SJCRH30 (cell line): ENCODE measurements around the gene SMIM11. TPM values are rescaled to one million over a fixed set of nuclear protein-coding genes. Genes with fewer than 3 reads are reported as not detected.

Experiments
- DNase-seq, 2 experiments: peaks; one replicate each; pipeline ENCODE4 v3.0.0-alpha.2; 2015 to 2020
- H3K27ac ChIP-seq: fragments of 250-450 bp; sonication (Bioruptor Pico); 2 replicates; pipeline ENCODE4 v1.5.1; 2020; ENCODE audit warnings: mild to moderate bottlenecking, moderate library complexity
- H3K27me3 ChIP-seq: fragments of 250-450 bp; sonication (Bioruptor Pico); 2 replicates; pipeline ENCODE4 v1.5.1; 2020; ENCODE audit warnings: mild to moderate bottlenecking, moderate library complexity
- H3K36me3 ChIP-seq: fragments of 250-450 bp; sonication (Bioruptor Pico); 2 replicates; pipeline ENCODE4 v1.5.1; 2020; ENCODE audit warnings: mild to moderate bottlenecking, moderate library complexity
- H3K4me1 ChIP-seq: fragments of 250-450 bp; sonication (Bioruptor Pico); 2 replicates; pipeline ENCODE4 v1.5.1; 2020; ENCODE audit warnings: mild to moderate bottlenecking, moderate library complexity
- H3K4me3 ChIP-seq: fragments of 250-450 bp; sonication (Bioruptor Pico); 2 replicates; pipeline ENCODE4 v1.5.1; 2020; ENCODE audit warnings: mild to moderate bottlenecking, moderate library complexity
- H3K9me3 ChIP-seq: fragments of 250-450 bp; sonication (Bioruptor Pico); replicated peaks from 2 replicates; pipeline ENCODE4 v1.5.1; 2020; ENCODE audit warnings: mild to moderate bottlenecking, moderate library complexity
- total RNA-seq: library from RNA; depleted of rRNA; stranded (reverse); fragments of >200 nt; shearing (Covaris generic); gene quantifications from 2 replicates; pipeline ENCODE4 v1.2.3, GENCODE V29; 2014

SMIM11 gene
- total RNA-seq, 1 experiment from 2014 or later = 36.8 TPM

DNA sequence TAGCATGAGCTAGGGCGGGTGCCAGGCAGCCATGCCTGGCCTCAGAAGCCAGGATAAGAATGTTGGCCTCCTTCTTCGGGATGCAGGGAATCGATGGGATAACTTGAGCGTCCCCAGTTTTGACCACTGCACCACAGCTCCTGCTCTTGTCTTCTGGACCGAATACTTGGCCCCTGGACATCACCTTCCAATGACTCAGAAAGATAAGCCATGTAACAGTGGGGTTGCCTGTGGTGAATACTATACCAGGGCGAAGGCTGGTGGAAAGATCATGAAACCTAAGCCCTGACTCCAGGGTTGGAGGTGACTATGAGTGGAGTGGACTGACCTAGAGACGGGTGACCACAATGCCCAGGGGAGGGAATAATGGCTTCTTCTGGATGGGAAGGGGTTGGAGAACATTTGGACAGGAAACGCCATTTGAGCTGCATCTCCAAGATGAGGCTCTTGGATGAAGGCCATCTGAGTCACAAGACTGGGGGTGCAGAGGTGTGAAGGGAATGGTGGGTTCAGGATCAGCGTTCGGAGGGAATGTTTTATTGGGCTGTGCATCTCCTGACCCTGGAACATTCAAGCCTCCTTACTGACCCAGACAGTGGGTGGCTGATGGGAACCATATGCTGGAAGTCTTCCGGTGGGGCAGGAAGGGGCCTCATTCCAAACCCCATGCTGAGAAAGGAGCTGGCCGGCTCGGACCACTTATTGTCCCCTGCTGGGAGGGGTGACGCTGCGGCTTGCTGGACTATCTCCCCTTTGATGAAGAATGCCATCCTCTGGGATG, 30.0 kb upstream of the SMIM11 start:
- no peaks in the 10 kb centered on the region for H3K4me1 ChIP-seq
- no peaks in the 10 kb centered on the region for H3K9me3 ChIP-seq
- H3K36me3 ChIP-seq = no peaks in the 10 kb centered on the region
- no peaks in the 10 kb centered on the region for H3K27me3 ChIP-seq
- no peak overlapping the region for H3K4me3 ChIP-seq
- no peak overlapping the region for H3K27ac ChIP-seq
- no peak for DNase-seq

DNA sequence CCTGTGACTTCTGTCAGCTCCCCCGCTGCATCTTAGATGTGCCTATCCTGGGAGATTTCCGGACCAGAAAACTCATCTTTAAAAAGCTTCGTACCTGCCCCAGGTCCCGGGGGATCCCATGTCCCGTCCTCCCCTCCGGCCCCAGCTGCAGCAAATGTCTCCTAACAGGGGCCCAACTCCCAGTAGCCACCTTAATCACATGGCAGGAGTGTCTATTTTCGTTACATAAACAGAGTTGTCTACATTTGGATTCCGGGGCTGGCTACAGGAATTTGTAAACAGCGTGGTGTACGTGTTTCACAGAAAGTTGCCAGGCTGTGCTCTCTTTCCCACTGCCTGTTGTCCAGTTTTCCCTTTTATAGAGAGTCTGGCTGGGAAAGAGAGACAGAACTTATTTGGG, 29.4 kb upstream of the SMIM11 start:
- Histone ChIP-seq H3K9me3 (no peaks in the 10 kb centered on the region), H3K27me3 (no peaks in the 10 kb centered on the region), H3K36me3 (no peaks in the 10 kb centered on the region), H3K4me3 (no peak overlapping the region), H3K4me1 (no peaks in the 10 kb centered on the region), H3K27ac (no peak overlapping the region)
- no peak for DNase-seq

GRCh38 chr21:34348890-34349519, 26.3 kb upstream of the SMIM11 start:
- H3K9me3 ChIP-seq = no peaks in the 10 kb centered on the region
- H3K36me3 ChIP-seq = no peaks in the 10 kb centered on the region
- H3K4me3 ChIP-seq = no peak overlapping the region
- no peaks in the 10 kb centered on the region for H3K4me1 ChIP-seq
- no peak overlapping the region for H3K27ac ChIP-seq
- H3K27me3 ChIP-seq = no peaks in the 10 kb centered on the region
- no peak for DNase-seq

DNA sequence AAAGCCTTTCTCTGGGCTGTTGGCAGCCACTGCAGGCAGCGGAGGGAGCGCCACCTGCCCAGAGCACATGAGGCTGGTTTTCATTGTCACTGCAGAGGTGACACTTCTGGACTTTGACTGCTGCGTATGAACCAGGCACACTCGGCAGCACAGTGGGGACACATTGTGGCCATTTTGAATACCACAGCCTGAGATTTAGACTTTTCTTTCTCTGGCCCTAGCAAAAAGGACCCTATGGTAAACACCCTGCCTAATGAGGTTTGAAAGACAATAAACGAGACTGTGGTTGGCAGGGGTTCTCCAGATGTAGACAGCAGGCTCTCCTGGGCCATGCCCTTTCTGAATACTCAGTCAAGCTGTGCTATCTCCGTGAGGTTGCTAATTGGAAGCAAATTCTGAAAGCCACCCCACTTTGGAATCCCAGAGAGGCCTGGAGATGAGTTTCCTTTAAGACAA, 23.5 kb upstream of the SMIM11 start:
- H3K4me1 ChIP-seq = no peaks in the 10 kb centered on the region
- no peak overlapping the region for H3K27ac ChIP-seq
- DNase-seq = peak; percentile 22 to 59
- H3K9me3 ChIP-seq = no peaks in the 10 kb centered on the region
- H3K4me3 ChIP-seq = no peak overlapping the region
- H3K36me3 ChIP-seq = no peaks in the 10 kb centered on the region
- no peaks in the 10 kb centered on the region for H3K27me3 ChIP-seq

- DNase-seq = no peak
- Histone ChIP-seq H3K4me1 (no peaks in the 10 kb centered on the region), H3K36me3 (no peaks in the 10 kb centered on the region), H3K27me3 (no peaks in the 10 kb centered on the region), H3K9me3 (no peaks in the 10 kb centered on the region), H3K4me3 (no peak overlapping the region), H3K27ac (no peak overlapping the region)
These were observed 22.8 kb upstream of the SMIM11 start for GRCh38 chr21:34352556-34352955.

DNA sequence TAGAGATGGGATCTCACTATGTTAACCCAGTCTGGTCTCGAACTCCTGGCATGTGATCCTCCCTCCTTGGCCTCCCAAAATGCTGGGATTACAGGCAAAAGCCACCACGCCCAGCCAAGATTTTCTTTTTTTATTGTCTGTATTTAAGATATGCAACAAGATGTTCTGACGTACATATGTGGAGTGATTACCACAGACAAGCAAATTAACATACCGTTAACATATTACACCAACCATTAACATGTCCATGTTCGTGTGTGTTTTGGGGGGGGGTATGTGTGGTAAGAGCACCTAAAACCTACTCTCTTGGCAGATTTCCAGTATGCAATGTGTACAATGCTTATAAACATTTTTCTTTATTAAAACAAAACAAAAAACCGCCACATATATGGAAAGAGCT, 22.1 kb upstream of the SMIM11 start:
- DNase-seq = no peak
- H3K36me3 ChIP-seq = no peaks in the 10 kb centered on the region
- H3K4me3 ChIP-seq = no peak overlapping the region
- H3K4me1 ChIP-seq = no peaks in the 10 kb centered on the region
- no peaks in the 10 kb centered on the region for H3K27me3 ChIP-seq
- H3K27ac ChIP-seq = no peak overlapping the region
- no peaks in the 10 kb centered on the region; the same call in 1 of the 2 replicates for H3K9me3 ChIP-seq

DNA sequence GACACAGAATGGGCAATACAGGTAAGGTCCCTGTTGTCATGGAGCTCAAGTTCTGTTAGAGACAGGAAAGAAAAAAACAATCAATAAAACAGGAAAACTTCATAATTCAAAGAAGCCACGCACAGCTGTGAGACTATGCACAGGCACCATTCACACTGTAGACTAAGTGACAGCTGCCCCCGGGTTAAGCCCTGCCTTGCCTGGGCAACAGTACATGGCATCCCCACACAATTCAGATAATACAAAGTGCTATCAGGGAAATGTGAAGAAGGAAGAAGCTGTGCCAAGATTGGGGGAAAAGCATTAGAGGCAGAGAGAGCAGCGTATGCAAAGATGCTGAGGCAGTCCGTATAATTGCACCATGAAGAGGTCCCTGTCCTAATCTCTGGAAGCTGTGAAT, 20.5 kb upstream of the SMIM11 start:
- Histone ChIP-seq H3K4me3 (no peak overlapping the region), H3K27ac (no peak overlapping the region), H3K36me3 (no peaks in the 10 kb centered on the region), H3K4me1 (no peaks in the 10 kb centered on the region), H3K9me3 (no peaks in the 10 kb centered on the region; the same call in 1 of the 2 replicates), H3K27me3 (no peaks in the 10 kb centered on the region)
- no peak for DNase-seq

DNA sequence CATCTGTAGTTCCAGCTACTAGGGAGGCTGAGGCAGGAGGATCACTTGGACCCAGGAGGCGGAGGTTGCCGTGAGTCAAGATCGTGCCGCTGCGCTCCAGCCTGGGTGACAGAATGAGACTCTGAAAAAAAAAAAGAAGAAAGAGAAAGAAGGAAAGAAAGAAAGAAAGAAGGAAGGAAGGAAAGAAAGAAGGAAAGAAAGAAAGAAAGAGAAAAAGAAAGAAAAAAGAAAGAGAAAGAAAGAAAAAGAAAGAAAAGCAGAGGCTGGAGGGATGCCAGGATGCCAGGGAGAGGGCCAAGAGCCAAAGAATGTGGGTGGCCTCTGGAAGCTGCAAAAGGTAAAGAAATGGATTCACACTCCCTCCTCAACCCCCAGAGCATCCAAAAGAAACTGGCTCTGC, 19.7 kb upstream of the SMIM11 start:
- H3K36me3 ChIP-seq = no peaks in the 10 kb centered on the region
- H3K4me1 ChIP-seq = no peaks in the 10 kb centered on the region
- H3K4me3 ChIP-seq = no peak overlapping the region
- DNase-seq = no peak
- H3K27me3 ChIP-seq = no peaks in the 10 kb centered on the region; the same call in 1 of the 2 replicates
- no peaks in the 10 kb centered on the region; the same call in 1 of the 2 replicates for H3K9me3 ChIP-seq
- H3K27ac ChIP-seq = no peak overlapping the region

- Histone ChIP-seq H3K27ac (no peak overlapping the region), H3K36me3 (no peaks in the 10 kb centered on the region), H3K4me1 (no peaks in the 10 kb centered on the region), H3K9me3 (no peaks in the 10 kb centered on the region; the same call in 1 of the 2 replicates), H3K4me3 (no peak overlapping the region), H3K27me3 (no peaks in the 10 kb centered on the region; the same call in 1 of the 2 replicates)
- no peak for DNase-seq
These were observed 17.4 kb upstream of the SMIM11 start for GRCh38 chr21:34357889-34358288.

DNA sequence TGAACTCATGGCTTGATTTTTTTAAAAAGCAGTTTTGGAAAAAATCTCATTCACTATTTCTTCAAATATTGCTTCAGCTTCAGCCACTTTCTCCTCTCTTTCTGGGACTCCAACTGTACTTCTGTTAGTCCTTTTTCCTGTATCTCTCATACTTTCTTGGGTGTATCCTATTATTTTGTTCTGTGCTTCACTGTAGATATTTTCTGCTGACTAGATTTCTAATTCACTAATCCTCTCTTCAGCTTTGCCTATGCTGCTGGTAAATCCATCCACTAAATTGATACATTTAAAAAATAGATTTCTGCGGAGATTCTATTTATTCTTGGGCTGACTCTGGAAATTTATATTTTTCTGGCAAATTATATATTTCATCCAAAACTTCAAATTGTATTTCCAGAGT, 16.4 kb upstream of the SMIM11 start:
- no peak overlapping the region for H3K4me3 ChIP-seq
- no peak overlapping the region for H3K27ac ChIP-seq
- H3K36me3 ChIP-seq = no peaks in the 10 kb centered on the region
- H3K4me1 ChIP-seq = no peaks in the 10 kb centered on the region
- H3K27me3 ChIP-seq = no peaks in the 10 kb centered on the region; the same call in 1 of the 2 replicates
- no peaks in the 10 kb centered on the region; the same call in 1 of the 2 replicates for H3K9me3 ChIP-seq
- DNase-seq = no peak

DNA sequence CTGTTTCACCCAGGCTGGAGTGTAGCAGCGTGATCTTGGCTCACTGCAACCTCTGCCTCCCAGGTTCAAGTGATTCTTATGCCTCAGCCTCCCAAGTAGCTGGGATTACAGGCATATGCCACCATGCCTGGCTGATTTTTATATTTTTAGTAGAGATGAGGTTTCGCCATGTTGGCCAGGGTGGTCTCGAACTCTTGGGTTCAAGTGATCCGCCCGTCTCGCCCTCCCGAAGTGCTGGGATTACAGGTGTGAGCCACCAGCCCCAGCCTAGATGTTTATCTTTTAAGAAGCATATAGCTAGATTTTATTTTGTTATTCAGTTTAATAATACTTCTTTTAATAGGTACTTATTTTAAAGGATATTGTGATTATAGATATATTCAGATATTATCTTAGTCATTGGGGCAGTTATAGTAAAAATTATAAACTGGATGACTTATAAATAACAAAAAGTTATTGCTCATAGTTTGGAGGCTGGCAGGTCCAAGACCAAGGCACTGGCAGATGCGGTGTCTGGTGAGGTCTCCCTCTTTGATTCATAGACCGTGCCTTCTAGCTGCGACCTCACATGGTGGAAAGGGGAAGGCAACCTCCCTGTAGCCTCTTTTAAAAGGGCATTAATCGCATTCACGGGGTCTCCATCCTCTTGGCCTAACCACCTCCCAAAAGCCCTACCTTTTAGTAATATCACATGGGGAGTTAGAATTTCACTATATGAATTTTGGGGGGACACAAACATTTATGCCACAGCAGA, 14.6 kb upstream of the SMIM11 start:
- Histone ChIP-seq H3K27ac (no peak overlapping the region), H3K4me1 (no peaks in the 10 kb centered on the region), H3K36me3 (no peaks in the 10 kb centered on the region), H3K9me3 (no peaks in the 10 kb centered on the region; the same call in 1 of the 2 replicates), H3K4me3 (no peak overlapping the region), H3K27me3 (no peaks in the 10 kb centered on the region; the same call in 1 of the 2 replicates)
- no peak for DNase-seq

GRCh38 chr21:34362136-34362444, 13.2 kb upstream of the SMIM11 start:
- Histone ChIP-seq H3K4me3 (no peak overlapping the region), H3K27me3 (no peaks in the 10 kb centered on the region; the same call in 1 of the 2 replicates), H3K4me1 (no peaks in the 10 kb centered on the region), H3K36me3 (no peaks in the 10 kb centered on the region), H3K27ac (no peak overlapping the region), H3K9me3 (no peaks in the 10 kb centered on the region; the same call in 1 of the 2 replicates)
- no peak for DNase-seq

DNA sequence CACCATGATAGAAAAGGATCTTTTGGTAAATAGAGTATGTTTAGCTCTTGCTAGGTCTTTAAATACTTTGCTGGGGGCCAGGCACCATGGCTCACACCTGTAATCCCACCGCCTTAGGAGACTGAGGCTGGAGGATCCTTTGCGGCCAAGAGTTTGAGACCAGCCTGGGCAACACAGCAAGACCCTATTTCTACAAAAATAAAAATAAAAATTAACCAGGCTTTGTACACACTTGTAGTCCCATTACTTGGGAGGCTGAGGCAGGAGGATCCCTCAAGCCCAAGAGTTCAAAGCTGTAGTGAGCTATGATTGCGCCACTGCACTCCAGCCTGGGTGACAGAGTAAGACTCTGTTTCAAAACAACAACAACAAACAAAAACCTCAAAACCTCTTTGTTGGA, 12.6 kb upstream of the SMIM11 start:
- no peak for DNase-seq
- Histone ChIP-seq H3K4me3 (no peak overlapping the region), H3K36me3 (no peaks in the 10 kb centered on the region), H3K9me3 (no peaks in the 10 kb centered on the region; the same call in 1 of the 2 replicates), H3K27ac (no peak overlapping the region), H3K27me3 (no peaks in the 10 kb centered on the region; the same call in 1 of the 2 replicates), H3K4me1 (no peaks in the 10 kb centered on the region)

DNA sequence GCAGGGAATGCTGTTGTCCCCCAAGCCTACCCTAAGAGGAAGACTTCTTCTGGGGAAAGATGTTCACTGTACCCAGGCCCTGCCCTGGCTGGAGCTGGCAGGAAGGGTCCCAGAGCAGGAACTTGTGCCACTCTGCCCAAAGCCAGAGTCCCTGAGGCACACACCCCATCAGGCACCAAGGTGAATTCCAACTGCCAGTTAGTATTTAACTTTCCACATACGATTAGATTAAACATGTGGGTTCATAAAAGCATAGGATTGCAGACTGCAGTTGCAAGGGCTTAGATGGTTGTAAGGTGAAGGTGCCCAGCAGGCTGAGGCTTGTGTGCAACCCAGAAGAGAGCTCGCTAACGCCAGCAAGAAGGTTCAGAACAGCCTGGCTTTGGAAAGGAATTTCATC, 11.6 kb upstream of the SMIM11 start, which contains the start of gene KCNE2:
KCNE2 (plus strand) TSS at position 274 of the 400 bp plus-strand sequence. CDS start 6,473 bp downstream, outside the sequence.
- no peaks in the 10 kb centered on the region for H3K36me3 ChIP-seq
- DNase-seq = no peak
- no peaks in the 10 kb centered on the region for H3K4me1 ChIP-seq
- H3K9me3 ChIP-seq = no peaks in the 10 kb centered on the region
- no peak within 1 kb of the TSS for H3K27ac ChIP-seq
- no peak within 1 kb of the TSS for H3K4me3 ChIP-seq
- H3K27me3 ChIP-seq = no peaks in the 10 kb centered on the region; the same call in 1 of the 2 replicates

DNA sequence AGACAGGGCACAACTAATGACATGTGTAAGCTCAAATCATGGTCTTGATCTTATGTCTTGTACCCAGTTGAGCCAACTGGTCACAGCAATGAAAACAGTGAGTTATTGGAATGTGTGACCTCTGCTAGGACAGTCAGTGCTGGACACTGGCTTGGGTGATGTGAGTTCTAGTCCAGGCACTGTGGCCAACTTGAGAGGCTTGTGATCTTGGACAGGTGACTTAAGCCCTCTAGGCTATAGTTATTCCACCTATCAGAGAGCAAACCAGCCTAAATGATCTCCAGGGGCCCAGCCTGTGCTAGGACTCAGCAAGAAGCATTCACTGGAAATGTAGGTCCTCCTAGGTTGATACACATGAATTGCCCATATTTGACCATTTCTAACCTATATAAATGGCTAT, 10.4 kb upstream of the SMIM11 start:
- Histone ChIP-seq H3K9me3 (no peaks in the 10 kb centered on the region), H3K4me1 (no peaks in the 10 kb centered on the region), H3K27ac (no peak overlapping the region), H3K27me3 (no peaks in the 10 kb centered on the region; the same call in 1 of the 2 replicates), H3K36me3 (no peaks in the 10 kb centered on the region), H3K4me3 (no peak overlapping the region)
- no peak for DNase-seq
